Measurements from ENCODE around the gene ZNF598. TPM values are rescaled to one million over a fixed set of nuclear protein-coding genes. Genes with fewer than 3 reads are reported as not detected.

Gene ZNF598
- total and polyA plus RNA-seq, 2 of the 13 experiments (the other 11 are each of a cell fraction or from before 2014, with no cell fraction given): 13.5 to 14.2 TPM

GRCh38 chr16:2015117-2015946, 5.7 kb upstream of the ZNF598 start (continued):
- TF ChIP-seq ARID4A (CRISPR knock-in tag; IDR thresholded peaks at IDR 0.05; ENCODE audit: borderline replicate concordance) (peak; percentile 46; the same call in 1 of the 2 replicates), ZBTB25 (CRISPR knock-in tag; IDR thresholded peaks at IDR 0.05) (no peak), TRIM24 (CRISPR knock-in tag; IDR thresholded peaks at IDR 0.05) (no peak), HNRNPL (IDR thresholded peaks at IDR 0.05; ENCODE audit: low read depth, low read length) (no peak), ZNF280D (CRISPR knock-in tag; IDR thresholded peaks at IDR 0.05) (no peak), GTF3A (CRISPR knock-in tag; conservative IDR thresholded peaks at IDR 0.05) (no peak), ZNF142 (CRISPR knock-in tag; IDR thresholded peaks at IDR 0.05) (no peak), ZNF292 (CRISPR knock-in tag; IDR thresholded peaks at IDR 0.05; ENCODE audit: borderline replicate concordance, low read depth) (no peak), KLF16 (CRISPR knock-in tag; IDR thresholded peaks at IDR 0.05) (no peak; a peak in 1 of 4 replicates), PTBP1 (IDR thresholded peaks at IDR 0.05; ENCODE audit: low read depth, low read length, poor library complexity, severe bottlenecking) (no peak), HOMEZ (CRISPR knock-in tag; IDR thresholded peaks at IDR 0.05; ENCODE audit: low read depth) (no peak)

Measured in HepG2 (cell line).